Measurements from ENCODE around the gene AIFM3. TPM values are rescaled to one million over a fixed set of nuclear protein-coding genes. Genes with fewer than 3 reads are reported as not detected.
"Not testable (repeated sequence)": the region's sequence is repeated elsewhere in the genome, so short reads cannot be mapped to it uniquely, and the experiment has no call there.

AIFM3 gene
- total RNA-seq, 1 experiment from 2014 or later: 2.6 TPM

DNA sequence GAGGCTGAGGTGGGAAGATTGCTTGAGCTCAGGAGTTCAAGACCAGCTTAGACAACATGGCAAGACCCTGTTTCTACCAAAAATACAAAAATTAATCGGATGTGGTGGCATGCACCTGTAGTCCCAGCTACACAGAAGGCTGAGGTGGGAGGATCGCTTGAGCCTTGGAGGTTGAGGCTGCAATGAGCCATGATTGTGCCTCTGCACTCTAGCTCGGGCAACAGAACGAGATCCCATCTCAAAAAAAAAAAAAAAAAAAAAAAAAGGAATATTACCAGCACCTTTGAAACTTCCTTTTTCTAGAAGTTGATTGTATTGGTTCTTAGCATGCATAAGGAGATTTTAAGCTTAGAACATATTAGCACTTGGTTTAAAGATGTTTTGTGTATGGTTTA is 38.5 kb upstream of the AIFM3 start (continued):
- no peak for TF ChIP-seq KAT7 (CRISPR knock-in tag; IDR thresholded peaks at IDR 0.05; ENCODE audit: borderline replicate concordance)
- TF ChIP-seq, protein P1, sequence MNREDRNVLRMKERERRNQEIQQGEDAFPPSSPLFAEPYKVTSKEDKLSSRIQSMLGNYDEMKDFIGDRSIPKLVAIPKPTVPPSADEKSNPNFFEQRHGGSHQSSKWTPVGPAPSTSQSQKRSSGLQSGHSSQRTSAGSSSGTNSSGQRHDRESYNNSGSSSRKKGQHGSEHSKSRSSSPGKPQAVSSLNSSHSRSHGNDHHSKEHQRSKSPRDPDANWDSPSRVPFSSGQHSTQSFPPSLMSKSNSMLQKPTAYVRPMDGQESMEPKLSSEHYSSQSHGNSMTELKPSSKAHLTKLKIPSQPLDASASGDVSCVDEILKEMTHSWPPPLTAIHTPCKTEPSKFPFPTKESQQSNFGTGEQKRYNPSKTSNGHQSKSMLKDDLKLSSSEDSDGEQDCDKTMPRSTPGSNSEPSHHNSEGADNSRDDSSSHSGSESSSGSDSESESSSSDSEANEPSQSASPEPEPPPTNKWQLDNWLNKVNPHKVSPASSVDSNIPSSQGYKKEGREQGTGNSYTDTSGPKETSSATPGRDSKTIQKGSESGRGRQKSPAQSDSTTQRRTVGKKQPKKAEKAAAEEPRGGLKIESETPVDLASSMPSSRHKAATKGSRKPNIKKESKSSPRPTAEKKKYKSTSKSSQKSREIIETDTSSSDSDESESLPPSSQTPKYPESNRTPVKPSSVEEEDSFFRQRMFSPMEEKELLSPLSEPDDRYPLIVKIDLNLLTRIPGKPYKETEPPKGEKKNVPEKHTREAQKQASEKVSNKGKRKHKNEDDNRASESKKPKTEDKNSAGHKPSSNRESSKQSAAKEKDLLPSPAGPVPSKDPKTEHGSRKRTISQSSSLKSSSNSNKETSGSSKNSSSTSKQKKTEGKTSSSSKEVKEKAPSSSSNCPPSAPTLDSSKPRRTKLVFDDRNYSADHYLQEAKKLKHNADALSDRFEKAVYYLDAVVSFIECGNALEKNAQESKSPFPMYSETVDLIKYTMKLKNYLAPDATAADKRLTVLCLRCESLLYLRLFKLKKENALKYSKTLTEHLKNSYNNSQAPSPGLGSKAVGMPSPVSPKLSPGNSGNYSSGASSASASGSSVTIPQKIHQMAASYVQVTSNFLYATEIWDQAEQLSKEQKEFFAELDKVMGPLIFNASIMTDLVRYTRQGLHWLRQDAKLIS (CRISPR knock-in tag; IDR thresholded peaks at IDR 0.05; ENCODE audit: borderline replicate concordance): no peak

DNA sequence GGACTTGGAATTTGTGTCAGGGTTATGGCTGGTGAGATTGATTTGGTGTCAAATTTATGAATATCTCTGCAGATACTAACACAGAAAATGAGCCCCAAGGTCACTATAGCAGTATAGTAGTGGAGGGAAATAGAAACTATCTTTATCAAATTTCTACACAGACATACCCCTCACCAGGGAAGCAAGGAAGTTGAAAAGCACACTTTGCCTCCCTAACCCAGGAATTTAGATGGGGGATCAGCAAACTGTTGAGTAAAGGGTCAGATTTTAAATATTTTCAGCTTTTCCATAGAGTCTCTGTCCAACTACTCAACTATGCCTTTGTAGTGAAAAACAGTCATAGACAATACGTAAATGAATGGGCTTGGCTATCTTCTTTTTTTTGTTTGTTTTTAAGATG is 37.1 kb upstream of the AIFM3 start:
- no peak for ATAC-seq
- ChIA-PET CTCF (no interaction called here), POLR2A (no interaction called here)

DNA sequence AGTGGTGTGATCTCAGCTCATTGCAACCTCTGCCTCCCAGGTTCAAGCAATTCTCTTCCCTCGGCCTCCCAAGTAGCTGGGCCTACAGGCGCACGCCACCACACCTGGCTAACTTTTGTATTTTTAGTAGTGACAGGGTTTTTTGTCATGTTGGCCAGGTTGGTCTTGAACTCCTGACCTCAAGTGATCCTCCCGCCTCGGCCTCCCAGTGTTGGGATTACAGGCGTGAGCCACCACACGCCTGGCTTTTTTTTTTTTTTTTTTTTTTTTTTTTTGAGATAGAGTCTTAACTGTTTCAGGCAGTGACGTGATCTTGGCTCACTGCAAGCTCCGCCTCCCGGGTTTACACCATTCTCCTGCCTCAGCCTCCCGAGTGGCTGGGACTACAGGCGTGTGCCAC is 36.6 kb upstream of the AIFM3 start:
- DNase-seq (ENCODE audit: low spot score); H3K27ac Mint-ChIP-seq; CTCF ChIA-PET; POLR2A ChIA-PET; H3K9me3 Mint-ChIP-seq; ATAC-seq; H3K4me3 Mint-ChIP-seq; H3K27me3 Mint-ChIP-seq (ENCODE audit: low read depth): not testable (repeated sequence)
- H3K4me1 Mint-ChIP-seq: peaks cover 16% of the 10 kb centered on the region
- H3K36me3 Mint-ChIP-seq: peaks cover 29% of the 10 kb centered on the region

More for the DNA sequence above, 37.1 kb upstream of the AIFM3 start:
- TF ChIP-seq, protein P2, sequence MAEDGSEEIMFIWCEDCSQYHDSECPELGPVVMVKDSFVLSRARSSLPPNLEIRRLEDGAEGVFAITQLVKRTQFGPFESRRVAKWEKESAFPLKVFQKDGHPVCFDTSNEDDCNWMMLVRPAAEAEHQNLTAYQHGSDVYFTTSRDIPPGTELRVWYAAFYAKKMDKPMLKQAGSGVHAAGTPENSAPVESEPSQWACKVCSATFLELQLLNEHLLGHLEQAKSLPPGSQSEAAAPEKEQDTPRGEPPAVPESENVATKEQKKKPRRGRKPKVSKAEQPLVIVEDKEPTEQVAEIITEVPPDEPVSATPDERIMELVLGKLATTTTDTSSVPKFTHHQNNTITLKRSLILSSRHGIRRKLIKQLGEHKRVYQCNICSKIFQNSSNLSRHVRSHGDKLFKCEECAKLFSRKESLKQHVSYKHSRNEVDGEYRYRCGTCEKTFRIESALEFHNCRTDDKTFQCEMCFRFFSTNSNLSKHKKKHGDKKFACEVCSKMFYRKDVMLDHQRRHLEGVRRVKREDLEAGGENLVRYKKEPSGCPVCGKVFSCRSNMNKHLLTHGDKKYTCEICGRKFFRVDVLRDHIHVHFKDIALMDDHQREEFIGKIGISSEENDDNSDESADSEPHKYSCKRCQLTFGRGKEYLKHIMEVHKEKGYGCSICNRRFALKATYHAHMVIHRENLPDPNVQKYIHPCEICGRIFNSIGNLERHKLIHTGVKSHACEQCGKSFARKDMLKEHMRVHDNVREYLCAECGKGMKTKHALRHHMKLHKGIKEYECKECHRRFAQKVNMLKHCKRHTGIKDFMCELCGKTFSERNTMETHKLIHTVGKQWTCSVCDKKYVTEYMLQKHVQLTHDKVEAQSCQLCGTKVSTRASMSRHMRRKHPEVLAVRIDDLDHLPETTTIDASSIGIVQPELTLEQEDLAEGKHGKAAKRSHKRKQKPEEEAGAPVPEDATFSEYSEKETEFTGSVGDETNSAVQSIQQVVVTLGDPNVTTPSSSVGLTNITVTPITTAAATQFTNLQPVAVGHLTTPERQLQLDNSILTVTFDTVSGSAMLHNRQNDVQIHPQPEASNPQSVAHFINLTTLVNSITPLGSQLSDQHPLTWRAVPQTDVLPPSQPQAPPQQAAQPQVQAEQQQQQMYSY (CRISPR knock-in tag; IDR thresholded peaks at IDR 0.05): no peak
- TF ChIP-seq NR2C2 (CRISPR knock-in tag; IDR thresholded peaks at IDR 0.05) (no peak), GABPB1 (CRISPR knock-in tag; IDR thresholded peaks at IDR 0.05) (no peak)
- Mint-ChIP-seq H3K27ac (peak overlapping the region; percentile 69), H3K9me3 (peaks cover 4% of the 10 kb centered on the region; the same call in 1 of the 2 replicates), H3K4me1 (peaks cover 20% of the 10 kb centered on the region), H3K4me3 (no peak overlapping the region), H3K27me3 (ENCODE audit: low read depth) (no peaks in the 10 kb centered on the region), H3K36me3 (peaks cover 25% of the 10 kb centered on the region)
- no peak for DNase-seq (ENCODE audit: low spot score)

DNA sequence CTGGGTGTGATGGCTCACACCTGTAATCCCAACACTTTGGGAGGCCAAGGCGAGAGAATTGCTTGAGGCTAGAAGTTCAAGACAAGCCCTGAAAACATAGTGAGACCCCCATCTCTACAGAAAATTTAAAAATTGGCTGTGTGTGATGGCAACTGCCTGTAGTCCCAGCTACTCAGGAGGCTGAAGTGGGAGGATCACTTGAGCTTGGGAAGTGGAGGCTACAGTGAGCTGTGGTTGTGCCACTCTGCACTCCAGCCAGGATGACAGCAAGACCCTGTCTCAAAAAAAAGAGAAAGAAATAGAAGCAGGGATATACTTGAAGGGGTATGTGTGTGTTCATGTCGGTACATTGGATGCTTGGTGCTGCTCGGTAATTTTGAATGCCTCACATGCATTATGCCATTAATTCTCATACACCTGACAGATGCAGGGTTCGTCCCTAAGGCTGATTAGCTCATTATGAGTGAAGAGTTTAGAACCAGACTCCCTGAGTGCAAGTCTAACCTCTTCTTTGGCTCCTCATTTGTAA is 35.9 kb upstream of the AIFM3 start:
- Mint-ChIP-seq H3K9me3 (peaks cover 4% of the 10 kb centered on the region; the same call in 1 of the 2 replicates), H3K4me1 (peaks cover 12% of the 10 kb centered on the region), H3K36me3 (peaks cover 35% of the 10 kb centered on the region), H3K27me3 (ENCODE audit: low read depth) (no peaks in the 10 kb centered on the region), H3K4me3 (no peak overlapping the region), H3K27ac (peak overlapping the region; percentile 72)
- no peak for DNase-seq (ENCODE audit: low spot score)
- CTCF ChIA-PET: interaction anchor here (1.7 kb wide), 1 partner anchor 46 kb away, joined by 6 read pairs; no protein-coding TSS in a partner anchor
- TF ChIP-seq, protein P3, sequence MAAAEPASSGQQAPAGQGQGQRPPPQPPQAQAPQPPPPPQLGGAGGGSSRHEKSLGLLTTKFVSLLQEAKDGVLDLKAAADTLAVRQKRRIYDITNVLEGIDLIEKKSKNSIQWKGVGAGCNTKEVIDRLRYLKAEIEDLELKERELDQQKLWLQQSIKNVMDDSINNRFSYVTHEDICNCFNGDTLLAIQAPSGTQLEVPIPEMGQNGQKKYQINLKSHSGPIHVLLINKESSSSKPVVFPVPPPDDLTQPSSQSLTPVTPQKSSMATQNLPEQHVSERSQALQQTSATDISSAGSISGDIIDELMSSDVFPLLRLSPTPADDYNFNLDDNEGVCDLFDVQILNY (CRISPR knock-in tag; IDR thresholded peaks at IDR 0.05): no peak
- TF ChIP-seq, protein P4, sequence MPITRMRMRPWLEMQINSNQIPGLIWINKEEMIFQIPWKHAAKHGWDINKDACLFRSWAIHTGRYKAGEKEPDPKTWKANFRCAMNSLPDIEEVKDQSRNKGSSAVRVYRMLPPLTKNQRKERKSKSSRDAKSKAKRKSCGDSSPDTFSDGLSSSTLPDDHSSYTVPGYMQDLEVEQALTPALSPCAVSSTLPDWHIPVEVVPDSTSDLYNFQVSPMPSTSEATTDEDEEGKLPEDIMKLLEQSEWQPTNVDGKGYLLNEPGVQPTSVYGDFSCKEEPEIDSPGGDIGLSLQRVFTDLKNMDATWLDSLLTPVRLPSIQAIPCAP (CRISPR knock-in tag; IDR thresholded peaks at IDR 0.05): no peak
- TF ChIP-seq, protein P5, sequence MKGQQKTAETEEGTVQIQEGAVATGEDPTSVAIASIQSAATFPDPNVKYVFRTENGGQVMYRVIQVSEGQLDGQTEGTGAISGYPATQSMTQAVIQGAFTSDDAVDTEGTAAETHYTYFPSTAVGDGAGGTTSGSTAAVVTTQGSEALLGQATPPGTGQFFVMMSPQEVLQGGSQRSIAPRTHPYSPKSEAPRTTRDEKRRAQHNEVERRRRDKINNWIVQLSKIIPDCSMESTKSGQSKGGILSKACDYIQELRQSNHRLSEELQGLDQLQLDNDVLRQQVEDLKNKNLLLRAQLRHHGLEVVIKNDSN (CRISPR knock-in tag; IDR thresholded peaks at IDR 0.05): no peak
- no peak for TF ChIP-seq ZNF416 (CRISPR knock-in tag; IDR thresholded peaks at IDR 0.05)
- TF ChIP-seq ESRRA (CRISPR knock-in tag; IDR thresholded peaks at IDR 0.05; ENCODE audit: borderline replicate concordance): no peak
- POLR2A ChIA-PET: no interaction called here
- ATAC-seq: no peak

Measured in WTC11 (cell line).